A673 (cell line): ENCODE results near the gene CAVIN1.
"Not testable (repeated sequence)": the region's sequence is repeated elsewhere in the genome, so short reads cannot be mapped to it uniquely, and the experiment has no call there.

Experiments used
- EZH2 ChIP-seq: fragments of 200-600 bp; sonication (generic); IDR thresholded peaks from 2 replicates; pipeline ENCODE4 v1.6.1; 2017; ENCODE audit warnings: borderline replicate concordance, low read depth, mild to moderate bottlenecking, mixed read lengths, antibody characterized with exemption, low read length; ENCODE audit not compliant: poor library complexity, severe bottlenecking
- TF ChIP-seq, protein P1 (sequence below): fragments of 300-800, 200-600 bp; sonication (generic); conservative IDR thresholded peaks from 2 replicates; pipeline ENCODE4 v1.5.1; 2017; ENCODE audit warnings: low read depth, mild to moderate bottlenecking, antibody characterized with exemption, low read length, moderate library complexity, mixed read lengths

DNA sequence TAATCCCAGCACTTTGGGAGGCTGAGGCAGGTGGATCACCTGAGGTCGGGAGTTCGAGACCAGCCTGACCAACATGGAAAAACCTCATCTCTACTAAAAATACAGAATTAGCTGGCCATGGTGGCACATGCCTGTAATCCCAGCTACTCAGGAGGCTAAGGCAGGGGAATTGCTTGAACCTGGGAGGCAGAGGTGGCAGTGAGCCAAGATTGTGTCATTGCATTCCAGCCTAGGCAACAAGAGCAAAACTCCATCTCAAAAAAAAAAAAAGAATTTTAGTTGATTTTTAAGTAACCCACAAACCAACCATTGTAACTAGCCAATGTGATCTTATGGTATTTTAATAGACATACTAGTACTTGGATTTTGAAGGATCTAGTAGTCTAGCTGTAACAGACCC, 62.7 kb downstream of the CAVIN1 start:
- TF ChIP-seq, protein P1, sequence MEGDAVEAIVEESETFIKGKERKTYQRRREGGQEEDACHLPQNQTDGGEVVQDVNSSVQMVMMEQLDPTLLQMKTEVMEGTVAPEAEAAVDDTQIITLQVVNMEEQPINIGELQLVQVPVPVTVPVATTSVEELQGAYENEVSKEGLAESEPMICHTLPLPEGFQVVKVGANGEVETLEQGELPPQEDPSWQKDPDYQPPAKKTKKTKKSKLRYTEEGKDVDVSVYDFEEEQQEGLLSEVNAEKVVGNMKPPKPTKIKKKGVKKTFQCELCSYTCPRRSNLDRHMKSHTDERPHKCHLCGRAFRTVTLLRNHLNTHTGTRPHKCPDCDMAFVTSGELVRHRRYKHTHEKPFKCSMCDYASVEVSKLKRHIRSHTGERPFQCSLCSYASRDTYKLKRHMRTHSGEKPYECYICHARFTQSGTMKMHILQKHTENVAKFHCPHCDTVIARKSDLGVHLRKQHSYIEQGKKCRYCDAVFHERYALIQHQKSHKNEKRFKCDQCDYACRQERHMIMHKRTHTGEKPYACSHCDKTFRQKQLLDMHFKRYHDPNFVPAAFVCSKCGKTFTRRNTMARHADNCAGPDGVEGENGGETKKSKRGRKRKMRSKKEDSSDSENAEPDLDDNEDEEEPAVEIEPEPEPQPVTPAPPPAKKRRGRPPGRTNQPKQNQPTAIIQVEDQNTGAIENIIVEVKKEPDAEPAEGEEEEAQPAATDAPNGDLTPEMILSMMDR, result not testable (repeated sequence)
- TF ChIP-seq EZH2, result not testable (repeated sequence)
